ENCODE data around the gene MRO.

MRO gene

GRCh38 chr18:50832754-50833153, 12.9 kb upstream of the MRO start:
- FAIRE-seq, result no peak

- FAIRE-seq, result no peak
Observed at GRCh38 chr18:50830544-50830943, 10.7 kb upstream of the MRO start.

DNA sequence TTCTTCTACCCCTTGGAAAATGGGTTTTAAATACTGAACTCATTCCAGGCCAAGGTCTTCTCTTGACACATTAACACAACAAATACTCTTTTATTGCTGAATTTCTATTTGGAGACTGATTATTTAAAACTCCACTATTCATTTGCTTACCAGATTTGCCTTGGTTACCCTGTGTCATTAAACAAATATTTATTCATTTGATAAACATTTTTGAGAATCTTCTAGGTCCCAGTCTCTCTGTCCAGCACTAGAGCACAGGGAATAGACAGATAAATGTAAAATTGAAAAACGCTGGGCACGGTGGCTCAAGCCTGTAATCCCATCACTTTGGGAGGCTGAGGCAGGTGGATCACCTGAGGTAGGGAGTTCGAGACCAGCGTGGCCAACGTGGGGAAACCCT, 9.8 kb upstream of the MRO start:
- FAIRE-seq, result no peak

- no peak for FAIRE-seq
Observed at GRCh38 chr18:50826027-50826426, 6.2 kb upstream of the MRO start.

GRCh38 chr18:50825621-50826020, 5.8 kb upstream of the MRO start:
- FAIRE-seq, result no peak

GRCh38 chr18:50822756-50823155, 2.9 kb upstream of the MRO start:
- no peak for FAIRE-seq

DNA sequence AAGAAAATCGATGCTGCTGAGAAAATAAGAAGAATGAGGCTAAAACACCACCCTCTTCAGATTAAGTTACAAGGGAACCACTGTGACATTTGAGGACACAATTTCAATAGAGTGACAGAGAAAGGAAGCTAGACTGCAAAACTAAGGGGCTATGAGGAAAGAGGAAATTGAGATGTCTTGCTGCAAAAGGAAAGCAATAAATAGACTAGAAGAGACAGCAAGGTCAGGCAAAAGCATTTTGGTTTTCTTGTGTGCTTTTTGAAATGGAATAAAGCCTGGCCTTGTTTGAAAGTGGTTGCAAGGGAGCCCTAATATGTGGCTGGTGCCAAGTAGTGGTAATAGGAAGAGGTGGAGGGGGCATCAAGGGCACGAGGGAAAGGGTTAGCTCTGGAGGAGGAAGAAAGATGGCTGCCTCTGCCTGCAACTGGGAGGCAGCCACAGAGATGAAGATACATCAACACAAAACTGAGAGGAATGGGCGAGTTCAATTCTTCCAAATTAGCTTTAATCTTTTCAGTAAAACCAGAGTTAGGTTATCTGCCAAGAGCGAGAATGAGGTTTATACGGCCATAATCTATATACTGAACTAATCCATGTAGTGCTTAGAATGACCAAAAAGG, 1.2 kb upstream of the MRO start:
- no peak for FAIRE-seq

GRCh38 chr18:50819027-50819727, 639 bp downstream of the MRO start:
- FAIRE-seq, result no peak

DNA sequence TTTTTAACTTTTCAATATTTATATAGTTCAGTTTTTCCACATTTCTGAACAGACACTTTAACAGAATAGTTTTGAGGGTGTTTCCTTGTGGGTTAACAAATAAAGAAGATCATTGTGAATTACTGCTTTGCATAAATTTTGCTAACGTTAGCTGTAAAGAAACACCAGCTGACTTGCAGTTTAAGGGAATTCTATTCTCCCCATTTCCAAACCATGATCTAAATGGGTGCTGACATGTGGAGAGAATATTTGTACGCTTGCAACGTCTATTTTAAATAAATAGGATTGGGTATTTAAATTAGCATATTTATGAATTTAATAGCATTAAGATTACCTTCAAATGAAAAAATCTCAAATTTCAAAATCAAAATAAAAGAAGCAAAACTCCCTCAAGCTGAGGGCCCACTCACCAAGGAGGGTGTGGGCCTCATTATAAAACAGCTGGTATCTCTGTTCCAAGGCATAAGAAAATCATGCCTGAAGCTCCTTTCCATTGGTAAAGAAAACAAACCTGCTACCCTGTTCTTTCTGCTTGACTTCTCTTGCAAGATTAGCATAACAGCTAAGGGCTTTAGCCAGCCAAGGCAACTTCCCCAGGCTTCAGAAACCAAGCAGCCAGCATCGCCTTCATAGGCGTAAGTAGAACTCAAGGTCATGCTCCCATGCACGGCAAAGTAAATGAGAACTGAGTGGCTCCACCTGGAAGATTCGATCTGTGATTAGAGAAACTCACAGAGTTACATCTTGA, 3.2 kb downstream of the MRO start:
- FAIRE-seq, result no peak

DNA sequence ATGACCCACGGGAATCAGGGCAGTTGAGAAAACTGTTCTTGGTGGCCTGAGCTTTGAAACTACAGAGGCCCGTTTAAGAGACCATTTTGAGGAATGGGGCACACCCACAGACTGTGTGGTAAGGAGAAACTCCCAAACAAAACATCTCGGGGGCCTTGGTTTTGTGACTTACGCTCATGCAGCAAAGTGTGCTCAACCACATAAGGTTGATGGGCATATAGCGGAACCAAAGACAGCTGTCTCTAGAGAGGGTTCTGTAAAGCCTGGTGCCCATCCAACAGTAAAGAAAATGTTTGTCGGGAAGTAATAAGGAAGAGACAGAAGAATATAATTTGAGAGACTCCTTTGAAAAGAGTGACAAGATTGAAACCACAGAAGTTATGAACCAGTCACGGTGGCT, 5.4 kb downstream of the MRO start:
- no peak for FAIRE-seq

DNA sequence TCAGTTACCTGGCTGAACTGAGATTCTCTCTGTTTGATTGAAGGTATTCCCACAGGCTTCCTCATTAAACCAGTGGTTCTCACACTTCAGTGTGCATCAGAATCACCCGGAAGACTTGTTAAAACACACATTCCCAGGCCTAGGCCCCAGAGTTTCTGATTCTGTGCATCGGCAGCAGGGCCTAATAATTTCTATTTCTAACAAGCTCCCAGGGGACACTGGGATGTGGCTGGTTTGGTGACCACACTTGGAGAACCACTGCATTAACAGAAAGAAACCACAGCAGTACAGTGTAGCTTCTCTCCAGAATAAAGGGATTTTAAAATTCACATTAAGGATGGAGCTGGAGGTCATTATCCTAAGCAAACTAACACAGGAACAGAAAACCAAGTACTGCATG, 6.5 kb downstream of the MRO start:
- FAIRE-seq, result no peak

DNA sequence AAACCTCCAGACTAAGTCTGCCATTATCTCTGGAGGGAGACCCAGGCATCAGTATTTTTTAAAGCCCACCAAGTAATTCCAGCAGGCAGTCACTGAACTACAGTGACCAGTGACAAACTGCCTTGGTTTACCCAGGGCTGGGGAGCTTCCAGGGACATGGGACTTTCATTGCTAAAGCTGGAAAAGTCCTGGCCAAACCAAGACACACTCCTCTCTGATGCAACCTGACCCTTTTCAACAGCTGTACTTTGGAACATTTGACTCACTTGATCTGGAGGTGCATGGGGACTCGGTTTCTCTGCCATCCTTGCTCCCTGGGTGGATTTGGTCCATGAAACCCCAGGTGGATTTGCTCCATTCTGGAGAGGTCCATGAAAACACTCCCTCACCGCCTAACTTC, 7.0 kb downstream of the MRO start:
- no peak for FAIRE-seq

DNA sequence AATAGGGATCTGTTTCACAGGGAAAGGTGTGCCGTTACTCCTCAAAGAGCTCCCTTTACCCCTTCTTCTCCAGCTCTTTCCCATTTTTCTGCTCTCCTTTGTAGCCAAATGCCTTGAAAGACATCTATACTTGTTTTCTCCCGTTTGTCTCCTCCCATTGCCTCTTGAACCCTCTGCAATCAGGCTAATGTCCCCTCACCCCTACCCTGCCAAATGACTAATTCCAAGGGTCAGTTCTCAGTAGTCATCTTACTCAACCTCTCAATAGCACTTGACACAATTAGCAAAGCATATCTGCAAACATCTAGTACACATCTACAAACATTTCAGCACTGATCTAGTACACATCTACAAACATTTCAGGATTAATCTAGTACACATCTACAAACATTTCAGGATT, 12.6 kb downstream of the MRO start:
- no peak for FAIRE-seq

- no peak for FAIRE-seq
Observed at GRCh38 chr18:50806208-50806616, 13.6 kb downstream of the MRO start.

- FAIRE-seq, result no peak
Observed at GRCh38 chr18:50805732-50806131, 14.1 kb downstream of the MRO start.

- no peak for FAIRE-seq
Observed at GRCh38 chr18:50803592-50803991, 16.2 kb downstream of the MRO start.

- no peak for FAIRE-seq
Observed at GRCh38 chr18:50802141-50802540, 17.7 kb downstream of the MRO start.

DNA sequence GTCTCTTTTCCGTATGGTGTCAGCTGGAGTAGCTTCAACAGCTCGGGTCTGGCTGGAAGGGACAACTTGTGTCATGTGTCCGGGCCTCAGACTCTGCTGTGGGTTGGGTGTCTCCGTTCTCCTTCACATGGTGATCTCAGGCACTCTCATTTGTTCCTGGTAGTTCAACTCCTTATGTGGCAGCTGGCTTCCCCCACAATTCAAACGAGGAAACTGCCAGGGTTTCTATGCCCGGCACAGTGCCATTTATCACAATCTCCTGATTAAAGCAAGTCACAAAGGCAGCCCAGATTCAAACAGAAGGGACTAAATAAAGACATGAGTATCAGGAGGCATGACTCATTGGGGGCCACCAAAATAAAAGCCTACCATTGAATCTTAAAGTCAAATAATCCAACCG, 22.7 kb downstream of the MRO start:
- FAIRE-seq, result no peak

- no peak for FAIRE-seq
Observed at GRCh38 chr18:50796495-50796894, 23.3 kb downstream of the MRO start.

- FAIRE-seq, result no peak
Observed at GRCh38 chr18:50793641-50794565, 25.9 kb downstream of the MRO start.

GRCh38 chr18:50792885-50793284, 26.9 kb downstream of the MRO start:
- no peak for FAIRE-seq

DNA sequence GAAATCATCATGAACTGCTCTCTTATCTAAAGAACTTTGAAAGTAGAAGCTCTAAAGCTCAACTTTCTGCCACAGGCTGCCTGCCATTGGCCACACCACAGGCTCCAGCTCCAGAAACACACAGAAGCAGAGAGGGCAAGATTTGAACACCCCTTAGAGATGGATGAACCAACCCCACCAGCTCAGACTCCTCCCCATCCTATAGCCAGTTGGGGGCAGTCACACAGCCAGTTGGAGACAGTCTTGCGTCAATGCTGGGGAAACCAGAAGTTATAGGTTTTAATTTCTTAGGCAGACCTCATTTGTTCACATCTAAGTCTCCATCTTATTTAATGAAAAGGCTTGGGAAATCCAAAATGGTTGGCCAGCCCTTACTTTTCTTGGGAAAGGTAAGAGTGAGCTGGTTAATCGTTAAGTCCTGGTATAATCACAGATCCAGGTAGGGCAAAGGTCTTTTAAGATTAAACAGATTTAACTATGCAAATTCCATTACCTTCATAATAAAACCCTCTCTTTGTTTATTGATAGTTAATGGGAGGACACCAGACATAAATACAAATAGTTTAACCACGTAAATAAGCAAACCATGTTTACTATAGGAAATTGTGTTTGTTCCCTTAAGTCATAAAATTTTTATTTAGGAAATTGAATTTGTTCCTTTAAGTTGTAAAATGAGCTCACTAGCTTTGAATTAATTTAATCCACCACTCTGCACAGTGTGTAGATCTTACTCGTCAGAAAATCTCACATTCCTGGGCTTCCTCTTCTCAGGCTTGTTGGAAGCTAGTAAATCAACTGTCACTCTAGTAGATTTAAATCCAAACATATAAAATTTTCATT, 28.0 kb downstream of the MRO start:
- FAIRE-seq, result no peak

Data from TTC549 (cell line).